Thyroid gland (tissue), 4 donors: ENCODE measurements around the gene XRCC5.

Experiments
- POLR2A ChIP-seq, 2 donors: fragments of 450-650 bp; IDR thresholded peaks; one replicate each; pipeline ENCODE4 v1.6.1; 2017; ENCODE audit warnings: antibody characterized with exemption in 2 of 2, mild to moderate bottlenecking in 2 of 2, moderate library complexity in 1 of 2
- TF ChIP-seq, protein P1 (sequence below), 6 experiments: fragments of 200-600 bp in 3 of 6; fragments of 450-650 bp in 3 of 6; sonication (generic) in 3 of 6; IDR thresholded peaks; one replicate each; pipeline ENCODE4 v1.5.1; 2016 to 2019; ENCODE audit warnings: antibody characterized with exemption in 6 of 6, mild to moderate bottlenecking in 2 of 6, inconsistent platforms in 1 of 6, moderate library complexity in 1 of 6

DNA sequence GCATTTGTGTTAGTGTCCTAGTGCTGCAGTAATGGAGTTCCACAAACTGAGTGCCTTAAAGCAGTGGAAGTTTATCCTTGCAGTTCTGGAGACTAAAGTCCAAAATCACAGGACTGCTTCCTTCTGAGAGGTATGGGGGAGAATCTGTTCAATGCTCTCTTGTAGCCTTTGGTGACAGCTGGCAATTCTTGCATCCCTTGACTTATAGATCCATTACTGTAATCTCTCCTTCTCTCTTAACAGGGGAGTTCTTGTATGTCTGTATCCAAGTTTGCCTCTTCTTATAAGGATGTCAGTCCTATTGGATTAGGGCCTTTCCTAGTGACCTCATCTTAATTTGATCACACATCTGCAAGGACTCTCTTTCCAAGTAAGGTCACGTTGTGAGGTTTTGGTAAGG lies 69.9 kb downstream of the XRCC5 start:
- TF ChIP-seq, protein P1, sequence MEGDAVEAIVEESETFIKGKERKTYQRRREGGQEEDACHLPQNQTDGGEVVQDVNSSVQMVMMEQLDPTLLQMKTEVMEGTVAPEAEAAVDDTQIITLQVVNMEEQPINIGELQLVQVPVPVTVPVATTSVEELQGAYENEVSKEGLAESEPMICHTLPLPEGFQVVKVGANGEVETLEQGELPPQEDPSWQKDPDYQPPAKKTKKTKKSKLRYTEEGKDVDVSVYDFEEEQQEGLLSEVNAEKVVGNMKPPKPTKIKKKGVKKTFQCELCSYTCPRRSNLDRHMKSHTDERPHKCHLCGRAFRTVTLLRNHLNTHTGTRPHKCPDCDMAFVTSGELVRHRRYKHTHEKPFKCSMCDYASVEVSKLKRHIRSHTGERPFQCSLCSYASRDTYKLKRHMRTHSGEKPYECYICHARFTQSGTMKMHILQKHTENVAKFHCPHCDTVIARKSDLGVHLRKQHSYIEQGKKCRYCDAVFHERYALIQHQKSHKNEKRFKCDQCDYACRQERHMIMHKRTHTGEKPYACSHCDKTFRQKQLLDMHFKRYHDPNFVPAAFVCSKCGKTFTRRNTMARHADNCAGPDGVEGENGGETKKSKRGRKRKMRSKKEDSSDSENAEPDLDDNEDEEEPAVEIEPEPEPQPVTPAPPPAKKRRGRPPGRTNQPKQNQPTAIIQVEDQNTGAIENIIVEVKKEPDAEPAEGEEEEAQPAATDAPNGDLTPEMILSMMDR (IDR thresholded peaks at IDR 0.05) = no peak
- no peak for TF ChIP-seq POLR2A (IDR thresholded peaks at IDR 0.05)
